OCI-LY1 (cell line): ENCODE measurements around the gene UROC1.

ENCODE experiments used
- EZH2 ChIP-seq: fragments of 200-600 bp; sonication (generic), shearing (Covaris generic); IDR thresholded peaks from 2 replicates; pipeline ENCODE4 v1.8.0; 2017; ENCODE audit warnings: borderline replicate concordance, mixed run types, mild to moderate bottlenecking, antibody characterized with exemption, low read length, moderate library complexity, mixed read lengths
- TF ChIP-seq, protein P1 (sequence below): fragments of 200-600 bp; sonication (generic), shearing (Covaris generic); IDR thresholded peaks from 2 replicates; pipeline ENCODE4 v1.5.1; 2017; ENCODE audit warnings: mild to moderate bottlenecking, antibody characterized with exemption, low read length, moderate library complexity, mixed read lengths

DNA sequence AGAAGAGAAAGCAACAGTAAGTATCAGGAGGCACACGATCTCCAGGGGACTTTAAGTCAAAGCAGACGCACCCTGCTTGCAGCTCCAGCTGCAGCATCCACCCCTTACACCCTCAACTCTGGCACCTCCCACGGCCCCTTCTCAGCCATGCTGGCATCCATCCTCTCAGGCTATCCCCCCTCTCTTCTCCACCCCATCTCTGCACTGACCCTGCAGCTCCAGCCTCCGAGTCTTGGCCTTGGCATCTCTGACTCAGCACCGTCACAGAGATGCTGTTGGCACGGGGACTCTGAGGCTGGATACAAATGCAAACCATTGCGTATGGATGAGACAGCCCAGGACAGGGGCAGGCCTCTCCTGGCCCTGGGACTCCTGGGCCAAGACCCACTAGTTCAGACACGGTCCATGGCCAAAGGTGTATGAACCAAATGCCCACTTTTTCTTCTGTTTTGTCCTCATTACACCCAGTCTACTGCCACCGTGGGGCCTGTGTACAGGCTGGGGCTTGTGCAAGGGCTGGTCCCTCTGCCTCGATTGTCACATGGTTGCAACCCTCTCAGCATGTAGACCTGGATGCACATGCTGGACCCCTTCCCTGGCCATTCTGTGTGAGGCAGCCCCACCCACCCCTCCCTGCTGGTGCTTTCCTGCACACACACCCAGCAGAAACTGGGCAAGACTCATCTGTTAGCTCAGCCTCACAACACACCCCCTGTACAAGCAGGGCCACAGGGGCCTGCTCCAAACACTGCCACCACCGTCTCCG is 23.2 kb downstream of the UROC1 start:
- TF ChIP-seq, protein P1, sequence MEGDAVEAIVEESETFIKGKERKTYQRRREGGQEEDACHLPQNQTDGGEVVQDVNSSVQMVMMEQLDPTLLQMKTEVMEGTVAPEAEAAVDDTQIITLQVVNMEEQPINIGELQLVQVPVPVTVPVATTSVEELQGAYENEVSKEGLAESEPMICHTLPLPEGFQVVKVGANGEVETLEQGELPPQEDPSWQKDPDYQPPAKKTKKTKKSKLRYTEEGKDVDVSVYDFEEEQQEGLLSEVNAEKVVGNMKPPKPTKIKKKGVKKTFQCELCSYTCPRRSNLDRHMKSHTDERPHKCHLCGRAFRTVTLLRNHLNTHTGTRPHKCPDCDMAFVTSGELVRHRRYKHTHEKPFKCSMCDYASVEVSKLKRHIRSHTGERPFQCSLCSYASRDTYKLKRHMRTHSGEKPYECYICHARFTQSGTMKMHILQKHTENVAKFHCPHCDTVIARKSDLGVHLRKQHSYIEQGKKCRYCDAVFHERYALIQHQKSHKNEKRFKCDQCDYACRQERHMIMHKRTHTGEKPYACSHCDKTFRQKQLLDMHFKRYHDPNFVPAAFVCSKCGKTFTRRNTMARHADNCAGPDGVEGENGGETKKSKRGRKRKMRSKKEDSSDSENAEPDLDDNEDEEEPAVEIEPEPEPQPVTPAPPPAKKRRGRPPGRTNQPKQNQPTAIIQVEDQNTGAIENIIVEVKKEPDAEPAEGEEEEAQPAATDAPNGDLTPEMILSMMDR = no peak
- TF ChIP-seq EZH2 = no peak
